Spleen (tissue), 7 donors: ENCODE data around the gene BHLHA9.

Source experiments
- POLR2A ChIP-seq, 3 donors: fragments of 450-650 bp; IDR thresholded peaks; one replicate each; pipeline ENCODE4 v1.5.1; 2017; ENCODE audit warnings: antibody characterized with exemption in 3 of 3, mild to moderate bottlenecking in 1 of 3
- TF ChIP-seq, protein P1 (sequence below), 11 experiments: fragments of 200-600 bp in 7 of 11; fragments of 450-650 bp in 4 of 11; sonication (generic) in 4 of 11; IDR thresholded peaks in 8 of 11; conservative IDR thresholded peaks in 3 of 11; 1 replicate in 7 of 11; 2 replicates in 4 of 11; pipeline versions ENCODE4 v1.4.0 to v1.8.0; 2016 to 2021; ENCODE audit warnings: antibody characterized with exemption in 11 of 11, inconsistent platforms in 4 of 11, mild to moderate bottlenecking in 1 of 11
- donor health status: DM: no; HTN: no; CAD: no; lungs with moderate emphysema.
- donor health status: DM: no; HTN: no; CAD: no.
- donor health status: DM: no; HTN: no; CAD: no.

DNA sequence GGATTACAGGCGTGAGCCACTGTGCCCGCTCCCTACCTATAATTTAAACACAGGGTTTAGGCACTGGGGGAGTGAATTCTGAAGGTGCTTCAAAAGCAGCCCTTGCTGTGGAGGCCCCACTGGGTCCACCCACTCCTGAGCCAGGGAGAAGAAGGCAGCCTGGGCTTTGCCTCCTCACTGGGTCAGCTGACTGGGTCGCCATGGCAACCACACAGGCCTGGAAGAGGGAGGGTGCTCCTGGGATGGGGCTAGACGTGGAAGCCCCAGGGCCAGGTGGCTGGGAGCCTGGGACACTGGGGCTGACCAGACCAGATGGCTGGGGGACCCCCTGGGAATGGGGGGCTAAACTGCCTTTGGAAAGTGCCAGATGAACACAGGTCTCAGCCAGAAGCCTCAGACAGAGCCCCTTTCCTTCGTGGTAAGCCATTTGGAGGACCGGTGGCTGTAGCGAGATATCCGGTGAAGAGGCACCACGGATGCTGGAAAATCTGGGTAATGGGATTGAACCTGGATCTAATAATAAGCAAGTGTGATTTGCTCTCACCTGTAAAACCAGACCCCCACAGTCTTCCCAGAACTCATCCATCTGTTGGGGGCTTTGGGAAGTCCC is 42.1 kb downstream of the BHLHA9 start:
- TF ChIP-seq, protein P1, sequence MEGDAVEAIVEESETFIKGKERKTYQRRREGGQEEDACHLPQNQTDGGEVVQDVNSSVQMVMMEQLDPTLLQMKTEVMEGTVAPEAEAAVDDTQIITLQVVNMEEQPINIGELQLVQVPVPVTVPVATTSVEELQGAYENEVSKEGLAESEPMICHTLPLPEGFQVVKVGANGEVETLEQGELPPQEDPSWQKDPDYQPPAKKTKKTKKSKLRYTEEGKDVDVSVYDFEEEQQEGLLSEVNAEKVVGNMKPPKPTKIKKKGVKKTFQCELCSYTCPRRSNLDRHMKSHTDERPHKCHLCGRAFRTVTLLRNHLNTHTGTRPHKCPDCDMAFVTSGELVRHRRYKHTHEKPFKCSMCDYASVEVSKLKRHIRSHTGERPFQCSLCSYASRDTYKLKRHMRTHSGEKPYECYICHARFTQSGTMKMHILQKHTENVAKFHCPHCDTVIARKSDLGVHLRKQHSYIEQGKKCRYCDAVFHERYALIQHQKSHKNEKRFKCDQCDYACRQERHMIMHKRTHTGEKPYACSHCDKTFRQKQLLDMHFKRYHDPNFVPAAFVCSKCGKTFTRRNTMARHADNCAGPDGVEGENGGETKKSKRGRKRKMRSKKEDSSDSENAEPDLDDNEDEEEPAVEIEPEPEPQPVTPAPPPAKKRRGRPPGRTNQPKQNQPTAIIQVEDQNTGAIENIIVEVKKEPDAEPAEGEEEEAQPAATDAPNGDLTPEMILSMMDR (IDR thresholded peaks at IDR 0.05 in 8 of 11, conservative IDR thresholded peaks at IDR 0.05 in 3 of 11) = no peak
- TF ChIP-seq POLR2A (IDR thresholded peaks at IDR 0.05) = no peak
